Stomach (tissue), 9 donors: Measurements from ENCODE around the gene P2RX4. TPM values are rescaled to one million over a fixed set of nuclear protein-coding genes. Genes with fewer than 3 reads are reported as not detected.

Experiments used
- DNase-seq, 2 donors: peaks; one replicate each; pipeline versions ENCODE4 v3.0.0 to v3.0.0-alpha.2; 2013 to 2019
- H3K27ac ChIP-seq, 5 donors: fragments of 200-600 bp in 4 of 5; sonication (generic) in 4 of 5; one replicate each; pipeline ENCODE4 v1.5.1; 2013 to 2019; ENCODE audit warnings: mild to moderate bottlenecking in 1 of 5, moderate library complexity in 1 of 5
- H3K27me3 ChIP-seq, 3 donors: fragments of 200-600 bp; sonication (generic); one replicate each; pipeline ENCODE4 v1.5.1; 2017 to 2019; ENCODE audit warnings: mixed run types in 1 of 3
- H3K36me3 ChIP-seq, 4 donors: fragments of 200-600 bp; sonication (generic); 1 replicate in 3 of 4; 2 replicates in 1 of 4; pipeline ENCODE4 v1.5.1; 2016 to 2019
- H3K4me1 ChIP-seq, 4 donors: fragments of 200-600 bp; sonication (generic); one replicate each; pipeline ENCODE4 v1.5.1; 2016 to 2019
- H3K4me3 ChIP-seq, 4 donors: fragments of 200-600 bp; sonication (generic) in 3 of 4; one replicate each; pipeline ENCODE4 v1.5.1; 2016 to 2019; ENCODE audit warnings: mild to moderate bottlenecking in 1 of 4
- H3K9me3 ChIP-seq, 4 donors: fragments of 200-600 bp; sonication (generic); one replicate each; pipeline ENCODE4 v1.5.1; 2016 to 2019
- EP300 ChIP-seq: sonication (generic); formaldehyde crosslinking; IDR thresholded peaks from one replicate; pipeline ENCODE4 v1.6.1; 2017; ENCODE audit warnings: antibody characterized with exemption
- POLR2A ChIP-seq, 4 donors: fragments of 450-650 bp; IDR thresholded peaks; one replicate each; pipeline ENCODE4 v1.6.1; 2016; ENCODE audit warnings: antibody characterized with exemption in 4 of 4, control low read depth in 2 of 4, mild to moderate bottlenecking in 1 of 4, moderate library complexity in 1 of 4
- POLR2AphosphoS5 ChIP-seq, 3 donors: sonication (generic); formaldehyde crosslinking; IDR thresholded peaks; one replicate each; pipeline ENCODE4 v1.6.1; 2016; ENCODE audit warnings: antibody characterized with exemption in 3 of 3
- WGBS, 5 donors: extraction: QIAGEN DNeasy Blood & Tissue Kit in 3 of 5; methylation state at CpG; one replicate each; pipeline versions ENCODE4 v1.1.5 to v1.1.7; 2013 to 2018; 5-methylcytosine and 5-hydroxymethylcytosine counted together
- intact Hi-C: fragments of 100-400 bp; cut with DNase I; formaldehyde crosslinking; loops from one replicate; pipeline ENCODE4 v1.15.1; 2023; ENCODE audit warnings: low total_unique reads
- polyA plus RNA-seq, 3 donors: library from polyadenylated mRNA; stranded (reverse); fragments of 200-250 nt; gene quantifications; one replicate each; pipeline ENCODE4 v1.2.3, GENCODE V29; 2013
- total RNA-seq, 5 donors: library from RNA; depleted of rRNA; stranded (reverse); fragments of >200 nt; gene quantifications; one replicate each; pipeline versions ENCODE4 v1.1.0 to v1.2.3, GENCODE V29; 2014 to 2016
- TF ChIP-seq, protein P1 (sequence below), 7 experiments: fragments of 450-650 bp in 4 of 7; fragments of 200-600 bp in 3 of 7; sonication (generic) in 3 of 7; IDR thresholded peaks; one replicate each; pipeline ENCODE4 v1.5.1; 2016 to 2019; ENCODE audit warnings: antibody characterized with exemption in 7 of 7, control low read depth in 2 of 7, mild to moderate bottlenecking in 1 of 7
- donor health status: healthy with polysubstance abuse.
- donor health status: Bipolar disorder and iron deficiency.
- donor health status: healthy.

Gene P2RX4
- total and polyA plus RNA-seq, 8 donors: 13.8 to 65.2 (median 26.4) TPM

GRCh38 chr12:121237415-121237814, 27.5 kb downstream of the P2RX4 start:
- peak in 1 of 2 donors; percentile 64 for DNase-seq
- intact Hi-C loops: no loop called here
- H3K4me1 ChIP-seq: peaks cover 23 to 50% (median 36%) of the 10 kb centered on the region in 4 donors
- TF ChIP-seq POLR2A (IDR thresholded peaks at IDR 0.05): no peak
- TF ChIP-seq, protein P1, sequence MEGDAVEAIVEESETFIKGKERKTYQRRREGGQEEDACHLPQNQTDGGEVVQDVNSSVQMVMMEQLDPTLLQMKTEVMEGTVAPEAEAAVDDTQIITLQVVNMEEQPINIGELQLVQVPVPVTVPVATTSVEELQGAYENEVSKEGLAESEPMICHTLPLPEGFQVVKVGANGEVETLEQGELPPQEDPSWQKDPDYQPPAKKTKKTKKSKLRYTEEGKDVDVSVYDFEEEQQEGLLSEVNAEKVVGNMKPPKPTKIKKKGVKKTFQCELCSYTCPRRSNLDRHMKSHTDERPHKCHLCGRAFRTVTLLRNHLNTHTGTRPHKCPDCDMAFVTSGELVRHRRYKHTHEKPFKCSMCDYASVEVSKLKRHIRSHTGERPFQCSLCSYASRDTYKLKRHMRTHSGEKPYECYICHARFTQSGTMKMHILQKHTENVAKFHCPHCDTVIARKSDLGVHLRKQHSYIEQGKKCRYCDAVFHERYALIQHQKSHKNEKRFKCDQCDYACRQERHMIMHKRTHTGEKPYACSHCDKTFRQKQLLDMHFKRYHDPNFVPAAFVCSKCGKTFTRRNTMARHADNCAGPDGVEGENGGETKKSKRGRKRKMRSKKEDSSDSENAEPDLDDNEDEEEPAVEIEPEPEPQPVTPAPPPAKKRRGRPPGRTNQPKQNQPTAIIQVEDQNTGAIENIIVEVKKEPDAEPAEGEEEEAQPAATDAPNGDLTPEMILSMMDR (IDR thresholded peaks at IDR 0.05): no peak
- no peak for TF ChIP-seq POLR2AphosphoS5 (IDR thresholded peaks at IDR 0.05)
- no peak for TF ChIP-seq EP300
- WGBS, 5 donors: 61 to 76% (median 65%) methylated on average over 8 of the region's 8 CpGs
- no peaks in the 10 kb centered on the region for H3K27me3 ChIP-seq
- H3K9me3 ChIP-seq: no peaks in the 10 kb centered on the region
- peaks cover 8 to 72% (median 61%) of the 10 kb centered on the region in 4 donors for H3K36me3 ChIP-seq
- H3K4me3 ChIP-seq: no peak overlapping the region
- peak overlapping the region in 3 of 5 donors; percentile 25 to 85 (median 67) for H3K27ac ChIP-seq

DNA sequence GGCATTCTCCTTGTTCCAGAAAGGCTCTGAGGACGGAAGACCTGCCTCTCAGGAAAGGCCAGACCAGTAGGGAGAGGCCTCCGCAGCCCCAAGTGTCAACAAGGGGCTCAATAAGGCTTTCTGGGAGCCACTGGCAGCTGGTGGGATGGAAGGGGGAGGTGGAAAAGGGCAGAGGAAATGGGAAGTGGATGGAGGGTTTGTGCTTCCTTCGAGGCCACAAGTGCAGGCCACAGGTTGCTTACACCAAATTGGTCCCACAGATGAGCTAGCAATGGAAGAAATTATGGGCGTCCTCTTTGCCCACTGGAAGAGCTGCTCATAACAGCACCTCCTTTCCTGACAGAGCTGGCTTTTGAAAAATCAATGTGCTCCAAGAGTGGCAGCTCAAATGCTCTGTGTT, 28.2 kb downstream of the P2RX4 start:
- Histone ChIP-seq H3K4me1 (peaks cover 23 to 50% (median 36%) of the 10 kb centered on the region in 4 donors), H3K9me3 (no peaks in the 10 kb centered on the region), H3K4me3 (no peak overlapping the region), H3K27me3 (no peaks in the 10 kb centered on the region), H3K36me3 (peaks cover 5 to 70% (median 58%) of the 10 kb centered on the region in 4 donors), H3K27ac (peak overlapping the region; percentile 14 to 85 (median 67))
- no peak for TF ChIP-seq POLR2A (IDR thresholded peaks at IDR 0.05)
- TF ChIP-seq POLR2AphosphoS5 (IDR thresholded peaks at IDR 0.05): no peak
- TF ChIP-seq, protein P1 (IDR thresholded peaks at IDR 0.05): no peak
- no peak for TF ChIP-seq EP300
- intact Hi-C loops: no loop called here
- no peak for DNase-seq
- WGBS, 5 donors: 71 to 82% (median 77%) methylated on average over 4 of the region's 4 CpGs

- DNase-seq: no peak
- Histone ChIP-seq H3K4me3 (no peak overlapping the region), H3K9me3 (no peaks in the 10 kb centered on the region), H3K4me1 (peaks cover 23 to 50% (median 36%) of the 10 kb centered on the region in 4 donors), H3K27ac (peak overlapping the region; percentile 13 to 85 (median 67)), H3K36me3 (peaks cover 0 to 70% (median 58%) of the 10 kb centered on the region in 4 donors), H3K27me3 (no peaks in the 10 kb centered on the region)
- WGBS, 5 donors: 45 to 62% (median 50%) methylated on average over 7 of the region's 7 CpGs
- intact Hi-C loops: no loop called here
- TF ChIP-seq POLR2A (IDR thresholded peaks at IDR 0.05) (no peak), POLR2AphosphoS5 (IDR thresholded peaks at IDR 0.05) (no peak), EP300 (no peak)
- TF ChIP-seq, protein P1 (IDR thresholded peaks at IDR 0.05): no peak
Observed at GRCh38 chr12:121238604-121239350, 28.8 kb downstream of the P2RX4 start.

GRCh38 chr12:121239351-121240061, 29.6 kb downstream of the P2RX4 start:
- Histone ChIP-seq H3K27ac (peak overlapping the region in 4 of 5 donors; percentile 61 to 85 (median 70)), H3K4me3 (no peak overlapping the region), H3K27me3 (no peaks in the 10 kb centered on the region), H3K36me3 (peaks cover 1 to 70% (median 58%) of the 10 kb centered on the region in 4 donors), H3K9me3 (no peaks in the 10 kb centered on the region), H3K4me1 (peaks cover 23 to 50% (median 36%) of the 10 kb centered on the region in 4 donors)
- TF ChIP-seq, protein P1 (IDR thresholded peaks at IDR 0.05): no peak
- TF ChIP-seq POLR2AphosphoS5 (IDR thresholded peaks at IDR 0.05) (no peak), EP300 (no peak), POLR2A (IDR thresholded peaks at IDR 0.05) (no peak)
- 52 to 81% (median 71%) methylated on average over 6 of the region's 6 CpGs for WGBS, 5 donors
- intact Hi-C loops: no loop called here
- DNase-seq: no peak
